ENCODE results near the gene NKD2.

Gene NKD2

GRCh38 chr5:978693-979092, 29.9 kb upstream of the NKD2 start:
- no peak for DNase-seq (ENCODE audit: extremely low read depth in 1 of 2, low read depth in 1 of 2)

GRCh38 chr5:979100-979817, 29.3 kb upstream of the NKD2 start:
- no peak for DNase-seq (ENCODE audit: extremely low read depth in 1 of 2, low read depth in 1 of 2)

- no peak for DNase-seq (ENCODE audit: extremely low read depth in 1 of 2, low read depth in 1 of 2)
These were observed 28.5 kb upstream of the NKD2 start for GRCh38 chr5:980001-980588.

- DNase-seq (ENCODE audit: extremely low read depth in 1 of 2, low read depth in 1 of 2), result no peak
These were observed 27.6 kb upstream of the NKD2 start for GRCh38 chr5:980966-981365.

GRCh38 chr5:981456-981855, 27.1 kb upstream of the NKD2 start:
- DNase-seq (ENCODE audit: extremely low read depth in 1 of 2, low read depth in 1 of 2), result no peak

GRCh38 chr5:982377-983237, 26.0 kb upstream of the NKD2 start:
- DNase-seq (ENCODE audit: extremely low read depth in 1 of 2, low read depth in 1 of 2), result no peak

GRCh38 chr5:983238-983524, 25.4 kb upstream of the NKD2 start:
- DNase-seq (ENCODE audit: extremely low read depth in 1 of 2, low read depth in 1 of 2), result no peak

GRCh38 chr5:983568-983967, 25.0 kb upstream of the NKD2 start:
- DNase-seq (ENCODE audit: extremely low read depth in 1 of 2, low read depth in 1 of 2), result no peak

GRCh38 chr5:984774-985173, 23.8 kb upstream of the NKD2 start:
- no peak for DNase-seq (ENCODE audit: extremely low read depth in 1 of 2, low read depth in 1 of 2)

GRCh38 chr5:987761-988160, 20.8 kb upstream of the NKD2 start:
- no peak for DNase-seq (ENCODE audit: extremely low read depth in 1 of 2, low read depth in 1 of 2)

GRCh38 chr5:988322-988721, 20.3 kb upstream of the NKD2 start:
- DNase-seq (ENCODE audit: extremely low read depth in 1 of 2, low read depth in 1 of 2), result no peak

- DNase-seq (ENCODE audit: extremely low read depth in 1 of 2, low read depth in 1 of 2), result no peak
These were observed 18.6 kb upstream of the NKD2 start for GRCh38 chr5:989961-990530.

- DNase-seq (ENCODE audit: extremely low read depth in 1 of 2, low read depth in 1 of 2), result no peak
These were observed 16.9 kb upstream of the NKD2 start for GRCh38 chr5:991472-992267.

GRCh38 chr5:994272-994607, 14.4 kb upstream of the NKD2 start:
- no peak for DNase-seq (ENCODE audit: extremely low read depth in 1 of 2, low read depth in 1 of 2)

- no peak for DNase-seq (ENCODE audit: extremely low read depth in 1 of 2, low read depth in 1 of 2)
These were observed 13.8 kb upstream of the NKD2 start for GRCh38 chr5:994821-995220.

- DNase-seq (ENCODE audit: extremely low read depth in 1 of 2, low read depth in 1 of 2), result no peak
These were observed 13.3 kb upstream of the NKD2 start for GRCh38 chr5:995318-995717.

- no peak for DNase-seq (ENCODE audit: extremely low read depth in 1 of 2, low read depth in 1 of 2)
These were observed 11.6 kb upstream of the NKD2 start for GRCh38 chr5:997001-997474.

GRCh38 chr5:997711-998110, 10.9 kb upstream of the NKD2 start:
- no peak for DNase-seq (ENCODE audit: extremely low read depth in 1 of 2, low read depth in 1 of 2)

- no peak for DNase-seq (ENCODE audit: extremely low read depth in 1 of 2, low read depth in 1 of 2)
These were observed 10.2 kb upstream of the NKD2 start for GRCh38 chr5:998246-999031.

- no peak for DNase-seq (ENCODE audit: extremely low read depth in 1 of 2, low read depth in 1 of 2)
These were observed 9.5 kb upstream of the NKD2 start for GRCh38 chr5:999032-999501.

Data from stimulated activated CD8-positive, alpha-beta memory T cell treated with anti-CD3 and anti-CD28 coated beads, Interleukin-7, amount 100 ng/mL, for 48 hours (primary cell).